Measurements from ENCODE around the gene XXYLT1. TPM values are rescaled to one million over a fixed set of nuclear protein-coding genes. Genes with fewer than 3 reads are reported as not detected.

XXYLT1 gene
- total RNA-seq, 1 experiment from 2014 or later: 10.9 TPM

DNA sequence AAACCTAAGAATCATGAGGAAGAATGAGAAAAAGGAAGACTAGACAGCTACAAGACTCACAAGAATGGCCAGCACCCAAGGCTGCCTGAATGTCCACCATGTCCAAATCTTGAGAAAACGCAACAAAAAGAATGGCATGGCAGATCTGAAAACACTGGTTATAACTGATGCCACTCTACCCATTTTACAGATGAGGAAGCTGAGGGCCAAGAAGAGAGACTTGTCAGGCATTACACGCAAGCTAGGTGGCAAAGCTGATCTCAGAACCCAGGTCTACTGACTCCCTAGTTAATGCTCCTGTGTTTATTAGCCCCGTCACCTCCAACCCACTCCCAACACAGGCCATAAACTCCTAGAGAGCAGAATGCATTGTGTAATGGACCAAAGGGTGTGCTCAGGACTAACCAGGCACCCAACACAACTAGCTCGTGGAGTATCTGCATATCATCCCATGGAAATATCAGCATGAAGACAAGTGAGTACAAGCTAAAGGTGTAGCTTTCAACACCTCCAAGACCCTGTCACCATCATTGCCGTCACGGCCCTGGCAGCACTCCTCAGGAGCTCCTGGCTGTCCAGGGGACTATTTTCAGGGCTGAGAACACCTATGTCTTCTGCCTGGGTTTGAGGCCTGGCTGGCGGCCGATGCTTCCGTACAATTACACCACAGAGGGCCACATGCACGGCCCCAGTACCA, 111.7 kb downstream of the XXYLT1 start:
- Histone ChIP-seq H3K4me1 (ENCODE audit: control insufficient read depth in 1 of 2, insufficient read depth in 2 of 2, low read length in 2 of 2) (no peaks in the 10 kb centered on the region), H3K9ac (ENCODE audit: low read length) (no peak overlapping the region), H3K79me2 (ENCODE audit: insufficient read depth, low read length) (no peaks in the 10 kb centered on the region), H3K4me3 (replicated peaks in 1 of 2; ENCODE audit: low read depth in 1 of 2, low read length in 2 of 2) (no peak overlapping the region), H2AFZ (ENCODE audit: low read depth, low read length, poor library complexity, severe bottlenecking) (no peak overlapping the region), H3K4me2 (ENCODE audit: low read length) (no peak overlapping the region), H4K20me1 (ENCODE audit: insufficient read depth) (no peaks in the 10 kb centered on the region), H3K36me3 (ENCODE audit: control insufficient read depth in 1 of 2, insufficient read depth in 2 of 2, low read length in 2 of 2) (no peaks in the 10 kb centered on the region), H3K27me3 (ENCODE audit: insufficient read depth, low read length) (no peaks in the 10 kb centered on the region), H3K9me3 (ENCODE audit: control insufficient read depth in 1 of 2, insufficient read depth in 1 of 2, low read depth in 1 of 2, low read length in 2 of 2) (no peaks in the 10 kb centered on the region), H3K9me2 (ENCODE audit: insufficient read depth) (no peaks in the 10 kb centered on the region), H3K27ac (ENCODE audit: low read depth, low read length) (no peak overlapping the region)
- TF ChIP-seq RAD21 (IDR thresholded peaks at IDR 0.05; ENCODE audit: low read depth): no peak
- TF ChIP-seq CEBPB (IDR thresholded peaks at IDR 0.05; ENCODE audit: low read depth): no peak
- TF ChIP-seq, protein P1, sequence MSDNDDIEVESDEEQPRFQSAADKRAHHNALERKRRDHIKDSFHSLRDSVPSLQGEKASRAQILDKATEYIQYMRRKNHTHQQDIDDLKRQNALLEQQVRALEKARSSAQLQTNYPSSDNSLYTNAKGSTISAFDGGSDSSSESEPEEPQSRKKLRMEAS (IDR thresholded peaks at IDR 0.05): no peak
- TF ChIP-seq FOSL1 (IDR thresholded peaks at IDR 0.05; ENCODE audit: low read depth): no peak
- no peak for TF ChIP-seq SIN3A (IDR thresholded peaks at IDR 0.05; ENCODE audit: low read depth)
- TF ChIP-seq ZNF274 (IDR thresholded peaks at IDR 0.05; ENCODE audit: low read depth, low read length): no peak
- no peak for TF ChIP-seq TCF7L2 (IDR thresholded peaks at IDR 0.05; ENCODE audit: borderline replicate concordance, extremely low read depth, insufficient read depth, insufficient read length)
- TF ChIP-seq CBX3 (IDR thresholded peaks at IDR 0.05; ENCODE audit: low read depth): no peak
- no peak for TF ChIP-seq EZH2phosphoT487 (IDR thresholded peaks at IDR 0.05; ENCODE audit: borderline replicate concordance)
- TF ChIP-seq EGR1 (IDR thresholded peaks at IDR 0.05; ENCODE audit: low read depth): no peak
- no peak for TF ChIP-seq JUND (IDR thresholded peaks at IDR 0.05)
- TF ChIP-seq POLR2AphosphoS5 (IDR thresholded peaks at IDR 0.05; ENCODE audit: low read depth, low read length): no peak
- TF ChIP-seq ELF1 (IDR thresholded peaks at IDR 0.05; ENCODE audit: borderline replicate concordance, low read depth): no peak
- TF ChIP-seq SRF (IDR thresholded peaks at IDR 0.05; ENCODE audit: low read depth): no peak
- TF ChIP-seq, protein P2, sequence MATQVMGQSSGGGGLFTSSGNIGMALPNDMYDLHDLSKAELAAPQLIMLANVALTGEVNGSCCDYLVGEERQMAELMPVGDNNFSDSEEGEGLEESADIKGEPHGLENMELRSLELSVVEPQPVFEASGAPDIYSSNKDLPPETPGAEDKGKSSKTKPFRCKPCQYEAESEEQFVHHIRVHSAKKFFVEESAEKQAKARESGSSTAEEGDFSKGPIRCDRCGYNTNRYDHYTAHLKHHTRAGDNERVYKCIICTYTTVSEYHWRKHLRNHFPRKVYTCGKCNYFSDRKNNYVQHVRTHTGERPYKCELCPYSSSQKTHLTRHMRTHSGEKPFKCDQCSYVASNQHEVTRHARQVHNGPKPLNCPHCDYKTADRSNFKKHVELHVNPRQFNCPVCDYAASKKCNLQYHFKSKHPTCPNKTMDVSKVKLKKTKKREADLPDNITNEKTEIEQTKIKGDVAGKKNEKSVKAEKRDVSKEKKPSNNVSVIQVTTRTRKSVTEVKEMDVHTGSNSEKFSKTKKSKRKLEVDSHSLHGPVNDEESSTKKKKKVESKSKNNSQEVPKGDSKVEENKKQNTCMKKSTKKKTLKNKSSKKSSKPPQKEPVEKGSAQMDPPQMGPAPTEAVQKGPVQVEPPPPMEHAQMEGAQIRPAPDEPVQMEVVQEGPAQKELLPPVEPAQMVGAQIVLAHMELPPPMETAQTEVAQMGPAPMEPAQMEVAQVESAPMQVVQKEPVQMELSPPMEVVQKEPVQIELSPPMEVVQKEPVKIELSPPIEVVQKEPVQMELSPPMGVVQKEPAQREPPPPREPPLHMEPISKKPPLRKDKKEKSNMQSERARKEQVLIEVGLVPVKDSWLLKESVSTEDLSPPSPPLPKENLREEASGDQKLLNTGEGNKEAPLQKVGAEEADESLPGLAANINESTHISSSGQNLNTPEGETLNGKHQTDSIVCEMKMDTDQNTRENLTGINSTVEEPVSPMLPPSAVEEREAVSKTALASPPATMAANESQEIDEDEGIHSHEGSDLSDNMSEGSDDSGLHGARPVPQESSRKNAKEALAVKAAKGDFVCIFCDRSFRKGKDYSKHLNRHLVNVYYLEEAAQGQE (IDR thresholded peaks at IDR 0.05; ENCODE audit: low read depth): no peak
- TF ChIP-seq, protein P3, sequence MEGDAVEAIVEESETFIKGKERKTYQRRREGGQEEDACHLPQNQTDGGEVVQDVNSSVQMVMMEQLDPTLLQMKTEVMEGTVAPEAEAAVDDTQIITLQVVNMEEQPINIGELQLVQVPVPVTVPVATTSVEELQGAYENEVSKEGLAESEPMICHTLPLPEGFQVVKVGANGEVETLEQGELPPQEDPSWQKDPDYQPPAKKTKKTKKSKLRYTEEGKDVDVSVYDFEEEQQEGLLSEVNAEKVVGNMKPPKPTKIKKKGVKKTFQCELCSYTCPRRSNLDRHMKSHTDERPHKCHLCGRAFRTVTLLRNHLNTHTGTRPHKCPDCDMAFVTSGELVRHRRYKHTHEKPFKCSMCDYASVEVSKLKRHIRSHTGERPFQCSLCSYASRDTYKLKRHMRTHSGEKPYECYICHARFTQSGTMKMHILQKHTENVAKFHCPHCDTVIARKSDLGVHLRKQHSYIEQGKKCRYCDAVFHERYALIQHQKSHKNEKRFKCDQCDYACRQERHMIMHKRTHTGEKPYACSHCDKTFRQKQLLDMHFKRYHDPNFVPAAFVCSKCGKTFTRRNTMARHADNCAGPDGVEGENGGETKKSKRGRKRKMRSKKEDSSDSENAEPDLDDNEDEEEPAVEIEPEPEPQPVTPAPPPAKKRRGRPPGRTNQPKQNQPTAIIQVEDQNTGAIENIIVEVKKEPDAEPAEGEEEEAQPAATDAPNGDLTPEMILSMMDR (IDR thresholded peaks at IDR 0.05 in 2 of 3, conservative IDR thresholded peaks at IDR 0.05 in 1 of 3; ENCODE audit: borderline replicate concordance in 1 of 3, insufficient read depth in 1 of 3, low read depth in 2 of 3, low read length in 2 of 3): no peak
- ChIA-PET POLR2A (no interaction called here), RAD21 (ENCODE audit: low non-redundant PET in 1 of 2, low total read pairs in 2 of 2, uncharacterized antibody in 2 of 2, unreplicated experiment in 2 of 2) (no interaction called here), CTCF (no interaction called here)
- no peak for DNase-seq (ENCODE audit: low read depth, low spot score)
- no peak for ATAC-seq
- intact Hi-C loops (cut with micrococcal nuclease): no loop called here
- no TSS peak for BruUV-seq (replicated peaks)

All from HCT116 (cell line).